Measurements from ENCODE around the gene GPR68. TPM values are rescaled to one million over a fixed set of nuclear protein-coding genes. Genes with fewer than 3 reads are reported as not detected.
A peak's percentile ranks its signal among the peaks of the same experiment; 100 is the strongest.

Gene GPR68, protein sequence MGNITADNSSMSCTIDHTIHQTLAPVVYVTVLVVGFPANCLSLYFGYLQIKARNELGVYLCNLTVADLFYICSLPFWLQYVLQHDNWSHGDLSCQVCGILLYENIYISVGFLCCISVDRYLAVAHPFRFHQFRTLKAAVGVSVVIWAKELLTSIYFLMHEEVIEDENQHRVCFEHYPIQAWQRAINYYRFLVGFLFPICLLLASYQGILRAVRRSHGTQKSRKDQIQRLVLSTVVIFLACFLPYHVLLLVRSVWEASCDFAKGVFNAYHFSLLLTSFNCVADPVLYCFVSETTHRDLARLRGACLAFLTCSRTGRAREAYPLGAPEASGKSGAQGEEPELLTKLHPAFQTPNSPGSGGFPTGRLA
- 10 to 100 TPM; 36.8 to 44.8 TPM for total RNA-seq

DNA sequence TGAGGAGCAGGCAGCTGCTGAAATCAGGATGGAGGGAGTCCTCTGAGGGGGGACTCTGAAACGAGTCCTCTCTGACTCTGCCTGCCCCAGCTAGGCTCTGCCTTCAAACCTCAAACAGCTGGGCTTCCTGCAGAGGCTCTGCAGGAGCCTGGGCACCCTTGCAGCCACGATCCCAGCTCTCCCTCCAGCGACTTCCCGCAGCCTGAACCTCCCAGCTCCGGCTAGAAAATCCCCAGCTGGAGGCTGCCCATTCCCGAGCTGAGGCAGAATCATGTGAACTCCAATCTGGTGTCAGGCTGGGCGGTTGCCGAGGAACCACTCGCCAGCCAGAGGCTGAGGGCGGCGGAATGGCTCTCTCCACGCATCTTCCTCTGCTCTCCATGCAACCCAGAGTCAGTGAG, at the start of gene GPR68:
TSS of gene GPR68 (minus strand) at position 204 of the 401 bp plus-strand sequence. CDS start 9,654 bp downstream, outside the sequence.
- Mint-ChIP-seq H3K27ac (peak within 1 kb of the TSS; percentile 90), H3K27me3 (no peaks in the 10 kb centered on the region), H3K4me1 (peaks cover 36% of the 10 kb centered on the region), H3K9me3 (peaks cover 10% of the 10 kb centered on the region), H3K36me3 (ENCODE audit: low read depth) (peaks cover 99% of the 10 kb centered on the region), H3K4me3 (peak within 1 kb of the TSS; percentile 92)
- ATAC-seq (replicated peaks), result no peak

DNA sequence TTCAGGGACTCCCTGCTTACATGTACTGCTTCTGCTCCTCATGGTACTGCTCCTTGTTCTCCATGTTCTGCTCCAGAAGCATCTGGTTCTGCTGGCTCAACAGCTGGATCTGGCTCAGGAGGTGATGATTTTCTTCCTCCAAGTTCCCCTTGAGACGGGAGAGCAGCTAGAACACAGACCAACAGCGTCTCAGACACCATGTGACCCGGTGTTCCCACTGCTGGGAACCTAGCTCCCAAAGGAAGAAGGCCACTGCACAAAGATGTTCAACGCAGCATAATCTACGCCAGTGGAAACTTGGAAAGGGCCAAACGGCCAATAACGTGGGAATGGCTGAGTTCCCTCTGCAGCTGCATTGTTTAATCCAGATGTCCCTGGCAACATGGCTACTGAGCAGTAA, 49.6 kb upstream of the GPR68 start:
- H3K9me3 Mint-ChIP-seq, result no peaks in the 10 kb centered on the region

DNA sequence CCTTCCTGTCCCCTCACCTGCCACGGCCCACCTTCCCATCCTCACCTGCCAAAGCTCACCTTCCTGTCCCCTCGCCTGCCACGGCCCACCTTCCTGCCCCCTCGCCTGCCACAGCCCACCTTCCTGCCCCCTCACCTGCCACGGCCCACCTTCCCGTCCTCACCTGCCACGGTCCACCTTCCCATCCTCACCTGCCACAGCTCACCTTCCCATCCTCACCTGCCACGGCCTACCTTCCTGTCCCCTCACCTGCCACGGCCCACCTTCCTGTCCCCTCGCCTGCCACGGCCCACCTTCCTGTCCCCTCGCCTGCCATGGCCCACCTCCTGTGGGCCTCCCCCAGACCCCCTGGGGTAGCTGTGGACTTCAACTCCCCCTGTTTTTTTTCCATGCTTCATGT, 48.8 kb upstream of the GPR68 start:
- Mint-ChIP-seq H3K36me3 (ENCODE audit: low read depth) (peaks cover 98% of the 10 kb centered on the region), H3K27me3 (no peaks in the 10 kb centered on the region), H3K27ac (peak overlapping the region; percentile 85), H3K4me1 (no peaks in the 10 kb centered on the region), H3K9me3 (no peaks in the 10 kb centered on the region), H3K4me3 (no peak overlapping the region)
- ATAC-seq (replicated peaks), result no peak

More for the DNA sequence above, 49.6 kb upstream of the GPR68 start:
- peak overlapping the region; percentile 85 for H3K27ac Mint-ChIP-seq
- H3K27me3 Mint-ChIP-seq, result no peaks in the 10 kb centered on the region
- no peak for ATAC-seq (replicated peaks)
- H3K36me3 Mint-ChIP-seq (ENCODE audit: low read depth), result peaks cover 99% of the 10 kb centered on the region
- H3K4me3 Mint-ChIP-seq, result no peak overlapping the region
- H3K4me1 Mint-ChIP-seq, result peaks cover 6% of the 10 kb centered on the region

DNA sequence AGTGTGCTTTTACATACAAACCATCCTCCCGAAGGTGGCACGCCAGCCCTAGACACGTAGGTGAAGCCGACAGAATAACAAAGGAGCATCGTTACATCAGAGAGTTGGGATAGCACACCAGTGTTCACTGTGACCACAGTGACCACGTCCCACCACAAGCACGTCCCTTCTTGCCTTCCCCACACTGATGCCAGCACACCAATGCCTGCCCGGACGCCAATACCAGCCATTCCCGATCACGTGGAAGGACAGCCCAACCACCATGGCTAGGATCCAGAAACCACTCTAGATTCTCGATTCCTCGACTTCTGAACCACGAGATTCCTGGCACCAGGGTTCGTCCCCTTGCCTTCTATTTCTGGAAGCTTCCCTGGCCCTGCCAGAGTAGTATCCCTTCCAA, 48.0 kb upstream of the GPR68 start:
- Mint-ChIP-seq H3K9me3 (no peaks in the 10 kb centered on the region), H3K27ac (peak overlapping the region; percentile 85), H3K27me3 (no peaks in the 10 kb centered on the region), H3K4me3 (no peak overlapping the region), H3K4me1 (no peaks in the 10 kb centered on the region), H3K36me3 (ENCODE audit: low read depth) (peaks cover 98% of the 10 kb centered on the region)
- no peak for ATAC-seq (replicated peaks)

DNA sequence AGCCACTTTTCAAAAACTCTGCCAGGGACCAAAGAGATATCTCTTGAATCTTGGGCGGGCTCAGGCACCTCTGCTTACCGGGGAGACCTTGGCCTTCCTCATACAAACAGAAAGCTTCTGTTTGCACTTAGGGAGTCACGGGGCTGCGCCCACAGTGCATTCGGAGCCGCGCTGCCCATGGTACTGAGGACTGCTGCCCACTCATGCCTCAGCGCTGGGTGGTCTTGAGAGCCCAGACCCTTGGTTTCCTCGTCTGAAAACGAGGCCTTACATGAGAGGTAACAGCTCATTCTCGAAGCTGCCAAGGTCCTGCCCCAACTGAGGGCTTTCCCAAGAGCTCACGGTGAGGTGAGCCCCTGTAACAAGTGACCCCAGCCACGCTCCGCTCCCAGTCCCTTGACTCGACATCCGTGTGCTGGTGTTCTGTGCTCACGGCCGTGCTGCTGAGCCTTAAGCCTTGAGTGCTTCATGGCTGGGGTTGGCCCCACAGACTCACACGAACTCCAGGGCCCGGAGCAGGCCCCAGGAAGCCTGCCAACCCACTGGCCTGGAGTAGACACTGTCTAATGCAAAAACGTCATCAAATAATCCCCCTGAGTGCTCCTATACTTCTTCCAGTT, 47.4 kb upstream of the GPR68 start:
- Mint-ChIP-seq H3K36me3 (ENCODE audit: low read depth) (peaks cover 98% of the 10 kb centered on the region), H3K27ac (peak overlapping the region; percentile 85)

DNA sequence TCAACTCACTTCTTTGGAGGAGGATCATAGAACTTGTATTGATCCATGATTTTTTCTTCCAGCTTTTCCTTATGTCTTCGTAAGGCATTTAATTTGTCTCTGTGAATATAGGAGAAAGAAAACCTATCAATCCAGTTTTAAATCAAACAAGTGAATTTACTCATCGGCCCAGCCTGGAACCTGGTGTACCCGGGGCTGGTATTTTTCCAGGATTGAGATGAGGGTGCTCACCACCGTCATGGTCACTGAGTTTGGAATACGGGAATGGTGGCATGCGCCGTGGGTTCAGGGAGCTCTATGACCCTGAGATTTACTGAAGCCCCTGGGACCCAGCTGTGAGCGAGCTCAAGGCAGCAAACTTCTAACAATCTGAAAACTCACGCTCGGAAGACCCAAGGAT, 46.5 kb upstream of the GPR68 start:
- peaks cover 5% of the 10 kb centered on the region for H3K4me1 Mint-ChIP-seq
- no peaks in the 10 kb centered on the region for H3K9me3 Mint-ChIP-seq
- H3K4me3 Mint-ChIP-seq, result no peak overlapping the region
- H3K36me3 Mint-ChIP-seq (ENCODE audit: low read depth), result peaks cover 98% of the 10 kb centered on the region
- ATAC-seq (replicated peaks), result no peak
- H3K27ac Mint-ChIP-seq, result peak overlapping the region; percentile 46
- no peaks in the 10 kb centered on the region for H3K27me3 Mint-ChIP-seq

More for the DNA sequence above, 47.4 kb upstream of the GPR68 start:
- no peaks in the 10 kb centered on the region for H3K27me3 Mint-ChIP-seq
- H3K4me3 Mint-ChIP-seq, result no peak overlapping the region
- no peaks in the 10 kb centered on the region for H3K4me1 Mint-ChIP-seq
- no peaks in the 10 kb centered on the region for H3K9me3 Mint-ChIP-seq
- ATAC-seq (replicated peaks), result no peak

DNA sequence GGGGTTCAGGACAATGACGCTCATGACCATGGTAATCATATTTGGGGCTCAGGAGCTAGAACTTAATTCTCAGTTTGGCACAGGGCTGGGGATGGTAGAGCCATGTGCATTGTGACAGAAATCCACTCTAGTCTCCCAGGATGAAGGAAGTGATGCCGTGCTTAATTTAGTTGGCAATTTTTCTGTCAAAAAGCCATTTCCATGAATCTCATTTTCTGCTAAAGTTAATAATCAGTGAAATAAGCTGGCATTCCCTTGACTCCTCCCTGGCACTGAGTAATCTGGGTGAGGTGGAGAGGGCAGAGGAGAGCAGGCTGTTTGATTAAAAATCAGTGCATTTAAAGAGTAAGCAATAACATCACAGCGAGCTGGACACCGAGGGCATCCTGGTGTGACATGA, 45.0 kb upstream of the GPR68 start:
- Mint-ChIP-seq H3K9me3 (no peaks in the 10 kb centered on the region), H3K27ac (peak overlapping the region; percentile 62), H3K4me1 (peaks cover 5% of the 10 kb centered on the region), H3K27me3 (no peaks in the 10 kb centered on the region), H3K36me3 (ENCODE audit: low read depth) (peaks cover 98% of the 10 kb centered on the region), H3K4me3 (no peak overlapping the region)
- no peak for ATAC-seq (replicated peaks)

DNA sequence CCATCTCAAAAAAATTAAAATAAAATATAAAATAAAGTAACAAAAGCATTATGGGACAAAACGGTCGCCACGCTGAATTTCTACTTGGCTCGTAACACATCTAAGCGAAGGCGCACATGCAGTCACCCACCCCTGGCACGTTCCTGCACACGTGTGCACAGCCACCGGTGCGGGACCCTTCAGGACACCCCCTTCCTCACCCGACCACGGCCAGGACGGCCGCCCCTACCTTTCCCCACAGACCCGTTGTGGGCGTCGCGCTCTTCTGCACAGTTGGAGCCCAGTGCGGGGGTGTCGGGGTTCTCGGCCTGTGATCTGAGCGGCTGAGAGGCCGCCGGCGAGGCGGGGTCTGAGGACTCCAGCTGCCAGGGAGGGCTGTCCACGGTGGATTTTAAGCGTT, 44.4 kb upstream of the GPR68 start:
- Mint-ChIP-seq H3K9me3 (no peaks in the 10 kb centered on the region), H3K27me3 (no peaks in the 10 kb centered on the region), H3K36me3 (ENCODE audit: low read depth) (peaks cover 98% of the 10 kb centered on the region), H3K4me1 (peaks cover 5% of the 10 kb centered on the region), H3K27ac (peak overlapping the region; percentile 62), H3K4me3 (no peak overlapping the region)
- no peak for ATAC-seq (replicated peaks)

DNA sequence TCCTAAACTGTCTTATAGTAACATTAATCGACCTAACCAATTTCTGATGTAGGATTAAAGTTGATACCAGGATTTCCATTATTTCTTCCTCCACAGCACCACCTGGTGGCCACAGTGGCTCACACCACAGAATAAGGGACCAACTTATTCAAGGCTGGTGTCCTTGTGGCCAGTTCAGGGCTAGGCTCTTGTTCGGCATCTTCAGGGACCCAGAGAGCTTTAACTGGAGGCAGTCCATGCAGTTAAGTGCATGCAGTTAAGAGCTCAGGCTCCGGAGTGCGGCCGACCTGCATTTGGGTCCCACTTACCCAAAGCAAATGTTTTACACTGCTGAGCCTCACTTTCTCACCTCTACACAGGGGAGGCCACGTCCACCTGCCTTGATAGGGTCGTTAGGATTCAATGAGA, 42.0 kb upstream of the GPR68 start:
- H3K4me3 Mint-ChIP-seq, result no peak overlapping the region
- no peak overlapping the region for H3K27ac Mint-ChIP-seq
- H3K9me3 Mint-ChIP-seq, result no peaks in the 10 kb centered on the region
- peak; percentile 85 for ATAC-seq (replicated peaks)
- no peaks in the 10 kb centered on the region for H3K27me3 Mint-ChIP-seq
- peaks cover 5% of the 10 kb centered on the region for H3K4me1 Mint-ChIP-seq
- H3K36me3 Mint-ChIP-seq (ENCODE audit: low read depth), result peaks cover 99% of the 10 kb centered on the region

DNA sequence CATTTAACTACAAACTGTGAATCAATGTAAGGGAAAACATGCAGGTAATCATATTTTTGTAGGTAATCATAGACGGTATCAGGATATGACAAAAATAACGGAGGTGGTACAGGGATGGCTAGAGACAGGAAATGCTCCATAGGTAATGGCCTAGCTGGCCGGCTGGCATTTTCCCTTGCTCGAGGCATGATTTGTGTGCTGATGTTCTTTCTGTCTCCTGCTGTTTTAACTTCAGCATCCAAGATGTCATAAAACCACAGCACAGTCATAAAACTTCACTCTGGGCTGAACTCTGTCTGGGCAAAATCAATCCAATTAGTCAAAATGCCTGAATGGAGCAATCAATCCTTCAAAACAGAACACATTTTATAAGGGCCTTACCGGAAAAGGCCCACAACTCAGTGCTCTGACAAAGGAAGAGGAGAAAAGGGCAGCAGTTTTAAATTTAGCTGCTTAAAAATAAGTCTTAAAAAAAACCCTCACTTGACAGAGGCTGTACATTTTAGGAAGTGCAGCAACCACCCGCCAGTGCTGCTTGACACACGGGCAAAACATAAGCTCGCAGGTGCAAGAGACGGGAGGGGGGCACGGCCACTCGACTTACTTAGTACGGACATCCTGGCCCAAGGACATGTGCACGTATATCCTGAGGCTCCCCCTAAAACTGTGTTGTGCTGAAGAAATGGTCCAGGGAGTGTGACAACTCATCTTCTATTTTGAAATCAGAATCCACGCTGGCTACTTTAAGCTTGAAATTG, 40.5 kb upstream of the GPR68 start:
- Mint-ChIP-seq H3K4me3 (no peak overlapping the region), H3K36me3 (ENCODE audit: low read depth) (peaks cover 99% of the 10 kb centered on the region), H3K27ac (peak overlapping the region; percentile 83), H3K27me3 (no peaks in the 10 kb centered on the region), H3K9me3 (no peaks in the 10 kb centered on the region), H3K4me1 (peaks cover 5% of the 10 kb centered on the region)
- no peak for ATAC-seq (replicated peaks)

DNA sequence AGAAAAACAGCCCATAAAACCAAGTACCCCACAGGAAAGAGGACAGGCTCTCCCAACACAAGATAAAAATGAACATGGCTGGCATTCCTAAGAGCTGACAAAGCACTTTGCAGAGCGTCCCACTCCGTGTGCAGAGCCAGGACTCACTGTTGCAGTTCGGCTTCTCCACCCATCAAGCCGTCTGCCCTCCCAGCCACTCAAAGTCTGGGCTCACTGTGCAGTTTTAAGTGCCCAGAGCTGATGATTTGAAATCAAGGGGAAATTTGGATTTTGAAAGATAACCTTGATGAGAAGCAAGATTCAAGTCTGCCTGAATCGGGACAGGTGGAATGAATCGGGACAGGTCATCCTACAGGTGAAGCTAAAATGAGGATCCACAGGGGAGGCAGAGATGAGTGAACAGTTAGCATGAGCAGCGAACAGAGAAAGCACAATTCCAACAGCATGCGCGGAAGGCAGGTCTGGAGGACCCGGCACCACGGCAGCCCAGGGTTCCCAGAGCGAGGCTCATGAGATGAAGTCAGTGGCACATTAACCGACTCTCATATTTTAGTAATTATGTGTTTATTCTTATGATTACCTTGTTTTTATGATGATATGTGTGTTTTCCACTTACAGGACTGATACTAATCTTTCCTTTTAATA, 39.8 kb upstream of the GPR68 start:
- no peak for ATAC-seq (replicated peaks)
- H3K9me3 Mint-ChIP-seq, result no peaks in the 10 kb centered on the region
- peak overlapping the region; percentile 83 for H3K27ac Mint-ChIP-seq
- H3K27me3 Mint-ChIP-seq, result no peaks in the 10 kb centered on the region
- H3K4me1 Mint-ChIP-seq, result peaks cover 5% of the 10 kb centered on the region
- no peak overlapping the region for H3K4me3 Mint-ChIP-seq
- peaks cover 99% of the 10 kb centered on the region for H3K36me3 Mint-ChIP-seq (ENCODE audit: low read depth)

DNA sequence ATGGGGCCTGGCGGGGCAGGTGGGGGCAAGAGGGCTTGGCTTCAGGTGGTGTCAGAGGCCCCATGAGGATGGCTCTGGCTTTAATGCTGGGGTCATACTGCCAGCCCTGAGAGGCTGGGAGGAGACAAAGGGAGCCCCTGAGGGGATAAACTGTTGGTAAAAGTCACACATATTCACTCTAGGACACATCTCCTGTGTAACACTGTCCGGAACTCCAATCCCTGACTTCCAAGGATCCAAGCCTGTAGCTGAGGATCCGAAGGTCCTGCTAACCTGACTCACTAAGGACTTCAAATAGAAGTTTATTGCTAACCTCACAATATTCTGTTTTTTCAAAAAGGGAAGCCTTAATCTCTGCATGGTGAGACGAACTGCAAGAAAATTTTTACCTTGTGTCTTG, 39.2 kb upstream of the GPR68 start:
- Mint-ChIP-seq H3K4me1 (peaks cover 5% of the 10 kb centered on the region), H3K36me3 (ENCODE audit: low read depth) (peaks cover 100% of the 10 kb centered on the region), H3K9me3 (no peaks in the 10 kb centered on the region), H3K27me3 (no peaks in the 10 kb centered on the region), H3K27ac (peak overlapping the region; percentile 83), H3K4me3 (no peak overlapping the region)
- ATAC-seq (replicated peaks), result no peak

DNA sequence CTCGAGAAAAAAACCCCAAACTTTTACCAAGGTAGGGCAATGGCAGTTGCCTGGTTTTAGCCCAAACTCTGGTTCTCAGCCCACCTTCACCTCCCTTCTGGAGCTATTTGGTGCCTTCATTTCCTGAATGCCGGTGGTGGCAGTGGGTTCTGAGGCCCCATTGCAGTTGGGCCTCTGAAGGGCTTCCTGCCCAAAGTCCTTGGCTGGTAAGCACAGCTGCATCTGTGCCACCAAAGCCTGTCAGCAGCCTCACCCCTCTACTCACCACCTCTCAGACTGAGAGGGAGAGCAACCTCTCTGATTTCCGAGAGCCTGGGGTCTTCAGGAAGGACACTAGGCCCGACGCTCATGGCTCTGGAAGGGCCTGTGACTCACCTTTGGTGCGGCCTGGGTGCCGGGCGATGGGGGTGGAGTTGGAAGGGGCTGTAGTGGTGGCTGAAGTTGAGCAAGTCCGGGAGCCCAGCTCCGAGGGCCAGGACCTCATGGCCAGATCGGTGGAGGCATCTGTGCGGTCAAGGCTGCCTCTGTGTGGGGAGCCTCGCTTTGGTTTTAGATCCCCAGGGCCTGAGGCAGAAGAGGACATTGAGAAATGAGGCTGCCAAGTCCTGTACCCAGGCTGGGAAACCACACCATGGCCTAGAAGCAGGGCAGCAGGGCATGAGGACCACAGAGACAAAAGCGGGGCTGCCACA, 38.6 kb upstream of the GPR68 start:
- H3K9me3 Mint-ChIP-seq, result no peaks in the 10 kb centered on the region
- H3K4me1 Mint-ChIP-seq, result peaks cover 5% of the 10 kb centered on the region
- H3K27me3 Mint-ChIP-seq, result no peaks in the 10 kb centered on the region
- H3K36me3 Mint-ChIP-seq (ENCODE audit: low read depth), result peaks cover 100% of the 10 kb centered on the region
- H3K27ac Mint-ChIP-seq, result peak overlapping the region; percentile 83
- H3K4me3 Mint-ChIP-seq, result no peak overlapping the region
- no peak for ATAC-seq (replicated peaks)

DNA sequence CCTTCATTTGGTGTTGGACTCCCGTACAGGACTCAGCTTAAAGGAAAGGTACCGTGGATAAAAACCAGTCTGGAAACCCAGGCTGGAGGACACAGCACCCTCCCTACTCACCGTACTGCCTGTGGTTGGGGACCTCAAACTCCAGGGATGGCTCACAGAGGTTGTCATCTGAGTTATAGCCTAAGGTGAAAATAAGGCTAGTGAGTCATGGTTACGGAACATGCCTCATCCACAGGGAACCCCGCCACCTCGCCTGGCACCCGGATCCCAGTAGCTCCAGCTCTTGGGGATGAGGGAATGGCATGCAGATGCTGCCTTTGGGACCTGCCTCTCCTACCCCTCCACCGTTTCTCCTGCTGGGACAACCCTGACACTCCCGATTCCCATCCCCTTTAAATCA, 36.8 kb upstream of the GPR68 start:
- Mint-ChIP-seq H3K27ac (no peak overlapping the region), H3K4me1 (peaks cover 2% of the 10 kb centered on the region), H3K36me3 (ENCODE audit: low read depth) (peaks cover 100% of the 10 kb centered on the region), H3K4me3 (no peak overlapping the region), H3K9me3 (no peaks in the 10 kb centered on the region), H3K27me3 (no peaks in the 10 kb centered on the region)
- peak; percentile 52 for ATAC-seq (replicated peaks)

Measured in activated T-helper 17 cell treated with anti-CD3 and anti-CD28 coated beads, Interleukin-2, amount 50 U/mL, for 72 hours (primary cell).